OCI-LY1 (cell line): ENCODE results near the gene SMPD3.

Experiments used
- H2AFZ ChIP-seq: fragments of 200-600 bp; sonication (generic), shearing (Covaris generic); 2 replicates; pipeline ENCODE4 v1.6.0; 2014; ENCODE audit warnings: antibody characterized with exemption, mild to moderate bottlenecking, low read length
- H3F3A ChIP-seq: fragments of 200-600 bp; sonication (generic), shearing (Covaris generic); 2 replicates; pipeline ENCODE4 v1.6.0; 2014; ENCODE audit warnings: mild to moderate bottlenecking, antibody characterized with exemption, low read length, moderate library complexity; ENCODE audit not compliant: insufficient read depth
- H3K27ac ChIP-seq: fragments of 200-600 bp; sonication (generic); 2 replicates; pipeline ENCODE4 v1.5.1; 2014; ENCODE audit warnings: low read length, mixed run types, mild to moderate bottlenecking, low read depth; ENCODE audit not compliant: poor library complexity, severe bottlenecking
- H3K27me3 ChIP-seq: fragments of 200-600 bp; sonication (generic); 2 replicates; pipeline ENCODE4 v1.6.0; 2014; ENCODE audit warnings: antibody characterized with exemption, mild to moderate bottlenecking, low read length, moderate library complexity; ENCODE audit not compliant: insufficient read depth
- H3K36me3 ChIP-seq: fragments of 200-600 bp; sonication (generic); 2 replicates; pipeline ENCODE4 v1.6.1; 2014; ENCODE audit warnings: mild to moderate bottlenecking, antibody characterized with exemption, low read length, moderate library complexity, mixed read lengths; ENCODE audit not compliant: insufficient read depth
- H3K4me1 ChIP-seq: fragments of 200-600 bp; sonication (generic); 2 replicates; pipeline ENCODE4 v1.5.1; 2014; ENCODE audit warnings: mild to moderate bottlenecking, low read length, moderate library complexity; ENCODE audit not compliant: insufficient read depth, severe bottlenecking
- H3K4me2 ChIP-seq: fragments of 200-600 bp; sonication (generic), shearing (Covaris generic); 2 replicates; pipeline ENCODE4 v1.6.1; 2014; ENCODE audit warnings: low read length
- H3K4me3 ChIP-seq: fragments of 200-600 bp; sonication (generic); 2 replicates; pipeline ENCODE4 v1.5.1; 2014; ENCODE audit warnings: low read length, low read depth, mild to moderate bottlenecking, mixed read lengths; ENCODE audit not compliant: poor library complexity, severe bottlenecking
- H3K79me2 ChIP-seq: fragments of 200-600 bp; shearing (Covaris generic); 2 replicates; pipeline ENCODE4 v1.6.1; 2016; ENCODE audit warnings: mixed run types, low read length, mixed read lengths; ENCODE audit not compliant: insufficient read depth
- H3K9ac ChIP-seq: fragments of 200-600 bp; sonication (generic), shearing (Covaris generic); 2 replicates; pipeline ENCODE4 v1.6.1; 2014; ENCODE audit warnings: mild to moderate bottlenecking, low read length, mixed read lengths
- H3K9me2 ChIP-seq: fragments of 200-600 bp; sonication (generic), shearing (Covaris generic); 2 replicates; pipeline ENCODE4 v1.6.1; 2014; ENCODE audit warnings: low read depth, mild to moderate bottlenecking, low read length, mixed read lengths
- H3K9me3 ChIP-seq: fragments of 200-600 bp; shearing (Covaris generic); 2 replicates; pipeline ENCODE4 v1.6.1; 2014; ENCODE audit warnings: low read length, mixed read lengths
- H4K20me1 ChIP-seq: fragments of 200-600 bp; sonication (generic), shearing (Covaris generic); 2 replicates; pipeline ENCODE4 v1.6.0; 2016; ENCODE audit warnings: mild to moderate bottlenecking, low read length; ENCODE audit not compliant: insufficient read depth
- EZH2 ChIP-seq: fragments of 200-600 bp; sonication (generic), shearing (Covaris generic); IDR thresholded peaks from 2 replicates; pipeline ENCODE4 v1.8.0; 2017; ENCODE audit warnings: borderline replicate concordance, mixed run types, mild to moderate bottlenecking, antibody characterized with exemption, low read length, moderate library complexity, mixed read lengths
- TF ChIP-seq, protein P1 (sequence below): fragments of 200-600 bp; sonication (generic), shearing (Covaris generic); IDR thresholded peaks from 2 replicates; pipeline ENCODE4 v1.5.1; 2017; ENCODE audit warnings: mild to moderate bottlenecking, antibody characterized with exemption, low read length, moderate library complexity, mixed read lengths

SMPD3 gene

GRCh38 chr16:68368301-68368888 is 79.9 kb downstream of the SMPD3 start:
- Histone ChIP-seq H3K9ac (no peak overlapping the region), H3K9me3 (no peaks in the 10 kb centered on the region), H3K36me3 (no peaks in the 10 kb centered on the region), H2AFZ (no peak overlapping the region), H3K79me2 (no peaks in the 10 kb centered on the region), H4K20me1 (no peaks in the 10 kb centered on the region), H3K27ac (no peak overlapping the region), H3K27me3 (peaks cover 17% of the 10 kb centered on the region), H3K4me2 (no peak overlapping the region), H3F3A (no peaks in the 10 kb centered on the region), H3K9me2 (no peaks in the 10 kb centered on the region), H3K4me3 (no peak overlapping the region), H3K4me1 (peaks cover 10% of the 10 kb centered on the region)
- TF ChIP-seq, protein P1, sequence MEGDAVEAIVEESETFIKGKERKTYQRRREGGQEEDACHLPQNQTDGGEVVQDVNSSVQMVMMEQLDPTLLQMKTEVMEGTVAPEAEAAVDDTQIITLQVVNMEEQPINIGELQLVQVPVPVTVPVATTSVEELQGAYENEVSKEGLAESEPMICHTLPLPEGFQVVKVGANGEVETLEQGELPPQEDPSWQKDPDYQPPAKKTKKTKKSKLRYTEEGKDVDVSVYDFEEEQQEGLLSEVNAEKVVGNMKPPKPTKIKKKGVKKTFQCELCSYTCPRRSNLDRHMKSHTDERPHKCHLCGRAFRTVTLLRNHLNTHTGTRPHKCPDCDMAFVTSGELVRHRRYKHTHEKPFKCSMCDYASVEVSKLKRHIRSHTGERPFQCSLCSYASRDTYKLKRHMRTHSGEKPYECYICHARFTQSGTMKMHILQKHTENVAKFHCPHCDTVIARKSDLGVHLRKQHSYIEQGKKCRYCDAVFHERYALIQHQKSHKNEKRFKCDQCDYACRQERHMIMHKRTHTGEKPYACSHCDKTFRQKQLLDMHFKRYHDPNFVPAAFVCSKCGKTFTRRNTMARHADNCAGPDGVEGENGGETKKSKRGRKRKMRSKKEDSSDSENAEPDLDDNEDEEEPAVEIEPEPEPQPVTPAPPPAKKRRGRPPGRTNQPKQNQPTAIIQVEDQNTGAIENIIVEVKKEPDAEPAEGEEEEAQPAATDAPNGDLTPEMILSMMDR: no peak
- TF ChIP-seq EZH2: no peak

DNA sequence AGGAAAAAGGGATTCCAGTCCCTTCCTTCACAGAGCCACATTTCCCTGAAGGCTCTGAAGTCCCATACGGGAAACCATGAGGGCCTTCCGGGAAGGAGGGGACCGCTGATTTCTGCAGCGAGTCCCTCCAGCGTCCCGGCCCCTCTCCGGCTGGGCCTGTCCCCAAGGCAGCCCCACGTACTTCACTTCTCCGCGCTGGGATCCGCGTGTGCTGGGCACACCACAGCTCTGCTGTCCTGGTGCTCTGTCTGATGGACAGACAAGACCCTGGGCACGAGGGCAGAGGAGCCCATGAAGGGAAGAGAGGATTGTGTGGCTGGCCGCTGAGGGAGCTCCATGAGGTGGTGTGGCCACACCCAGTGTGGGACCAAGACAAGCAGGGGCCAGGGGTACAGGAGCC is 80.4 kb downstream of the SMPD3 start:
- Histone ChIP-seq H3K36me3 (no peaks in the 10 kb centered on the region), H3K79me2 (no peaks in the 10 kb centered on the region), H3K27me3 (peaks cover 17% of the 10 kb centered on the region), H3K9ac (no peak overlapping the region), H4K20me1 (no peaks in the 10 kb centered on the region), H3K4me2 (no peak overlapping the region), H3F3A (no peaks in the 10 kb centered on the region), H3K27ac (no peak overlapping the region), H2AFZ (no peak overlapping the region), H3K4me1 (peaks cover 10% of the 10 kb centered on the region), H3K9me3 (no peaks in the 10 kb centered on the region), H3K4me3 (no peak overlapping the region), H3K9me2 (no peaks in the 10 kb centered on the region)
- no peak for TF ChIP-seq EZH2

GRCh38 chr16:68367440-68367839 is 80.9 kb downstream of the SMPD3 start:
- no peak overlapping the region for H3K4me3 ChIP-seq
- peaks cover 10% of the 10 kb centered on the region for H3K4me1 ChIP-seq
- H3K36me3 ChIP-seq: no peaks in the 10 kb centered on the region
- H3K79me2 ChIP-seq: no peaks in the 10 kb centered on the region
- no peak for TF ChIP-seq EZH2
- TF ChIP-seq, protein P1: no peak; the same call in 1 of the 2 replicates
- H3K9ac ChIP-seq: no peak overlapping the region
- H3K9me3 ChIP-seq: no peaks in the 10 kb centered on the region
- no peaks in the 10 kb centered on the region for H3F3A ChIP-seq
- no peaks in the 10 kb centered on the region for H3K9me2 ChIP-seq
- no peak overlapping the region for H3K27ac ChIP-seq
- no peak overlapping the region for H2AFZ ChIP-seq
- H3K4me2 ChIP-seq: no peak overlapping the region
- H3K27me3 ChIP-seq: peaks cover 17% of the 10 kb centered on the region
- no peaks in the 10 kb centered on the region for H4K20me1 ChIP-seq

GRCh38 chr16:68367030-68367429 is 81.3 kb downstream of the SMPD3 start:
- Histone ChIP-seq H3K27me3 (peaks cover 17% of the 10 kb centered on the region), H3F3A (no peaks in the 10 kb centered on the region), H4K20me1 (no peaks in the 10 kb centered on the region), H3K9ac (no peak overlapping the region), H3K4me3 (no peak overlapping the region), H3K27ac (no peak overlapping the region), H3K4me2 (no peak overlapping the region), H3K79me2 (no peaks in the 10 kb centered on the region), H3K36me3 (no peaks in the 10 kb centered on the region), H3K9me3 (no peaks in the 10 kb centered on the region), H2AFZ (no peak overlapping the region), H3K4me1 (peaks cover 10% of the 10 kb centered on the region), H3K9me2 (no peaks in the 10 kb centered on the region)
- TF ChIP-seq EZH2: no peak
- TF ChIP-seq, protein P1: peak; percentile 43
